Adrenal gland (tissue), 12 donors: ENCODE measurements around the gene BATF3. TPM values are rescaled to one million over a fixed set of nuclear protein-coding genes. Genes with fewer than 3 reads are reported as not detected.

Source experiments
- DNase-seq, 7 donors: peaks; one replicate each; pipeline ENCODE4 v3.0.0-alpha.2; 2019 to 2020
- H3K27ac ChIP-seq, 5 donors: fragments of 200-600 bp; sonication (generic) in 4 of 5; 1 replicate in 3 of 5; 2 replicates in 2 of 5; pipeline versions ENCODE4 v1.5.1 to v1.8.0; 2016 to 2020; ENCODE audit warnings: mild to moderate bottlenecking in 1 of 5
- H3K27me3 ChIP-seq: fragments of 200-600 bp; 2 replicates; pipeline ENCODE4 v1.8.0; 2021
- H3K36me3 ChIP-seq, 2 donors: fragments of 200-600 bp; replicated peaks in 1 of 2; 1 replicate in 1 of 2; 2 replicates in 1 of 2; pipeline versions ENCODE4 v1.5.1 to v1.8.0; 2018 to 2022
- H3K4me1 ChIP-seq, 2 donors: fragments of 200-600 bp; replicated peaks in 1 of 2; 1 replicate in 1 of 2; 2 replicates in 1 of 2; pipeline versions ENCODE4 v1.5.1 to v1.8.0; 2018 to 2021
- H3K4me3 ChIP-seq, 4 donors: fragments of 200-600 bp; sonication (generic) in 3 of 4; one replicate each; pipeline ENCODE4 v1.5.1; 2016 to 2018
- H3K9me3 ChIP-seq, 3 donors: fragments of 200-600 bp; sonication (generic) in 1 of 3; replicated peaks in 1 of 3; 1 replicate in 2 of 3; 2 replicates in 1 of 3; pipeline versions ENCODE4 v1.5.1 to v1.8.0; 2016 to 2021
- POLR2A ChIP-seq, 2 donors: fragments of 450-650 bp; IDR thresholded peaks; one replicate each; pipeline ENCODE4 v1.6.1; 2017; ENCODE audit warnings: antibody characterized with exemption in 2 of 2, mild to moderate bottlenecking in 2 of 2, moderate library complexity in 1 of 2
- WGBS, 4 donors: extraction: QIAGEN DNeasy Blood & Tissue Kit in 2 of 4; methylation state at CpG; one replicate each; pipeline versions ENCODE4 v1.1.5 to v1.1.7; 2013 to 2017; 5-methylcytosine and 5-hydroxymethylcytosine counted together
- intact Hi-C, 2 donors: fragments of 100-400 bp; cut with DNase I; formaldehyde crosslinking; loops; one replicate each; pipeline versions ENCODE4 v1.14.1 to v1.15.0; 2022 to 2023
- polyA plus RNA-seq, 3 donors: library from polyadenylated mRNA; stranded (reverse); fragments of 200-250 nt in 2 of 3; fragments of 350-450 nt in 1 of 3; fragmentation: Illumina TruSeq in 1 of 3; extraction: RNeasy Lipid Tissue Mini Kit (QIAGEN cat#74804) in 1 of 3; gene quantifications; one replicate each; pipeline ENCODE4 v1.2.3, GENCODE V29; 2013 to 2014
- total RNA-seq, 9 donors: library from RNA; depleted of rRNA in 4 of 9; stranded (reverse); fragments of >200 nt in 4 of 9; fragments of 120-200 nt in 1 of 9; fragmentation: NEBNext Ultra II Directional in 1 of 9; extraction: Animal tissue kit (Norgen Biotek cat#: 25700) in 1 of 9; gene quantifications; one replicate each; pipeline versions ENCODE4 v1.1.0 to v1.2.4, GENCODE V29; 2013 to 2023
- TF ChIP-seq, protein P1 (sequence below), 6 experiments: fragments of 450-650 bp in 4 of 6; fragments of 200-600 bp in 2 of 6; sonication (generic) in 1 of 6; IDR thresholded peaks; 1 replicate in 5 of 6; 2 replicates in 1 of 6; pipeline versions ENCODE4 v1.5.1 to v1.8.0; 2016 to 2021; ENCODE audit warnings: antibody characterized with exemption in 6 of 6, mild to moderate bottlenecking in 2 of 6, moderate library complexity in 1 of 6
- donor health status: healthy with polysubstance abuse.
- donor health status: Bipolar disorder and iron deficiency.
- donor health status: DM: yes; HTN: yes; CAD: no.
- donor health status: DM: no; HTN: no; CAD: no.
- donor health status: DM: no; HTN: no; CAD: no.
- donor health status: DM: yes; HTN: yes; CAD: no.

The BATF3 gene
- total and polyA plus RNA-seq, 12 donors, result 0.24 to 7.5 (median 2.8) TPM

DNA sequence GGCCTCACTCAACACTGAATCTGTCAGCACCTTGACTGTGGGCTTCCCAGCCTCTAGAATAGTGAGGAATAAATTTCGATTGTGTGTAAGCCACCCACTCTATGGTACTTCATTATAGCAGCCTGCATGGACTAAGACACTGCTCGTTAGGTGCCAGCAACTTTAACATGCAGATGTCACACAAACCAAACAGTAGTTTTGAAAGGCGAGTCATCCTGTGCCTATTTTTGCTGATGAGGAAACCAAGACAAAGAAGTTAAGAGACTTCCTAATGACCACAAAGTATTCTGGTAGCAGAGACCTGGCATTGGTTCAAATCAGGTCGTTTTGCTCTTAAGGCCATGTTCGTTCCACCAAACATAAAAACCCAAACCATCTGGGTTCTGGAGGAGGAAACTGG is 42.9 kb downstream of the BATF3 start:
- intact Hi-C loops, result no loop called here
- H3K4me3 ChIP-seq, result no peak overlapping the region
- WGBS, 4 donors, result 72 to 79% (median 78%) methylated on average over 5 of the region's 5 CpGs
- DNase-seq, result no peak
- H3K9me3 ChIP-seq, result no peaks in the 10 kb centered on the region
- no peaks in the 10 kb centered on the region for H3K36me3 ChIP-seq
- H3K27ac ChIP-seq, result no peak overlapping the region
- no peaks in the 10 kb centered on the region for H3K4me1 ChIP-seq
- TF ChIP-seq, protein P1, sequence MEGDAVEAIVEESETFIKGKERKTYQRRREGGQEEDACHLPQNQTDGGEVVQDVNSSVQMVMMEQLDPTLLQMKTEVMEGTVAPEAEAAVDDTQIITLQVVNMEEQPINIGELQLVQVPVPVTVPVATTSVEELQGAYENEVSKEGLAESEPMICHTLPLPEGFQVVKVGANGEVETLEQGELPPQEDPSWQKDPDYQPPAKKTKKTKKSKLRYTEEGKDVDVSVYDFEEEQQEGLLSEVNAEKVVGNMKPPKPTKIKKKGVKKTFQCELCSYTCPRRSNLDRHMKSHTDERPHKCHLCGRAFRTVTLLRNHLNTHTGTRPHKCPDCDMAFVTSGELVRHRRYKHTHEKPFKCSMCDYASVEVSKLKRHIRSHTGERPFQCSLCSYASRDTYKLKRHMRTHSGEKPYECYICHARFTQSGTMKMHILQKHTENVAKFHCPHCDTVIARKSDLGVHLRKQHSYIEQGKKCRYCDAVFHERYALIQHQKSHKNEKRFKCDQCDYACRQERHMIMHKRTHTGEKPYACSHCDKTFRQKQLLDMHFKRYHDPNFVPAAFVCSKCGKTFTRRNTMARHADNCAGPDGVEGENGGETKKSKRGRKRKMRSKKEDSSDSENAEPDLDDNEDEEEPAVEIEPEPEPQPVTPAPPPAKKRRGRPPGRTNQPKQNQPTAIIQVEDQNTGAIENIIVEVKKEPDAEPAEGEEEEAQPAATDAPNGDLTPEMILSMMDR (IDR thresholded peaks at IDR 0.05), result no peak
- no peak for TF ChIP-seq POLR2A (IDR thresholded peaks at IDR 0.05)
- H3K27me3 ChIP-seq, result no peaks in the 10 kb centered on the region

DNA sequence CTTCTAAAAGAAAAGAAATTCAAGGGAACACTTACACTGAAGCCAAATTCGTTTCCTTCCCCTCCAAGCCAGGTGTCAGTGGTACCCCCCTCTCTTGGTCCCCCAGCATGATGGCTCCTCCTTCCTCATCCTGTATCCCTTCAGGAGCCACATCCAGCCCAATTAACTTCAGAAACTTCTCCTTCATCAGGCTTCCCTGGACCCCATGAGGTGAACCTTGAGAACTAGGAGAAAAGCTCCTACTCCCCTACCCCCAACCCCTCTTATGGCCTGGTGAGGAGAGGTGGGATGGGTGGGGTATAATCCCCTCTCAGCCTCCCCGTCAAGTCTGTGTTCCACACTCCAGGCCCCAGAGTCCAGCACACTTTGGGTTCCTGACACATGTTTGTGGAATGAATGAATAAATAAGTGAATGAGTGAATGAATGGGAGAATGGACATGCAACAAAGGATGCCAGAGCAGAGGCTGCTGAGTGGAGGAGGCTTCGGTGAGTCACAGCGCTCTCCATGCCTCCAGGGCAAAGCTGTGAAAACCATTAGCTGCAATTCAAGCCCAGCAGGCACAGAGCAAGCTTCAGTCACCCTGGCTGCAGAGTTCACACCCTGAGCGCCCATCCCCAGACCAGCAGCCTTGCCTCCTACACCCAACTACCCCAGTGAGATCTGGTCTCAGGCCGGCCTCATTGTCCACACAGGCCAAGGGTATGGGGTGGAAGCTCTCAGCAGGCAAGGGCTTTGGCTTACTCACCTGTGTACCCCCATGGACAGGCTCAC is 43.8 kb downstream of the BATF3 start:
- intact Hi-C loops, result no loop called here
- TF ChIP-seq POLR2A (IDR thresholded peaks at IDR 0.05), result no peak
- TF ChIP-seq, protein P1 (IDR thresholded peaks at IDR 0.05), result no peak
- H3K9me3 ChIP-seq, result no peaks in the 10 kb centered on the region

DNA sequence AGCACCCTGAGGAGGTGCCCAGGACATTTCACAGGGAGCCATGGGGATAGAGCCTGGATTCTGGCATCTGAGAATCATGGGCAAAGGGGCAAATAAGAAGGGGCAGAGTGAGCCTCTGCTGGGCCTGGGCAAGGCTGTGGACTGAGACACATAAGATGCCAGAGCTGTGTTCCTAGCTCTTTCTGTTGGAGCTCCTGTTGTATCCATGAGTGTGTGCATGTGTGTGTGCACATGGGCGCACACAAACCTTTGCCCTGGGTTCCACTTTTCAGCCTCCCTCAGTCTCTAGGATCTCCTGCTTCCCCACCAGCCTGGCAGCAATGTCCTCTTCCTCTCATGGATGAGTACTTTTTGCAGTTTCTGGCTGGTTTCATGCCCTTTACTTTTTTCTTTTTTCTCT is 47.0 kb downstream of the BATF3 start:
- Histone ChIP-seq H3K9me3 (no peaks in the 10 kb centered on the region), H3K4me3 (no peak overlapping the region), H3K27ac (no peak overlapping the region), H3K36me3 (no peaks in the 10 kb centered on the region), H3K4me1 (no peaks in the 10 kb centered on the region), H3K27me3 (no peaks in the 10 kb centered on the region)
- TF ChIP-seq POLR2A (IDR thresholded peaks at IDR 0.05), result no peak
- TF ChIP-seq, protein P1 (IDR thresholded peaks at IDR 0.05), result no peak
- WGBS, 4 donors, result 75 to 95% (median 83%) methylated on average over 1 of the region's 1 CpG
- intact Hi-C loops, result no loop called here
- no peak for DNase-seq

More for the DNA sequence above, 43.8 kb downstream of the BATF3 start:
- Histone ChIP-seq H3K27me3 (no peaks in the 10 kb centered on the region), H3K4me3 (no peak overlapping the region), H3K27ac (no peak overlapping the region), H3K4me1 (no peaks in the 10 kb centered on the region), H3K36me3 (no peaks in the 10 kb centered on the region)
- DNase-seq, result no peak
- 69 to 77% (median 72%) methylated on average over 5 to 6 of the region's 6 CpGs for WGBS, 4 donors

DNA sequence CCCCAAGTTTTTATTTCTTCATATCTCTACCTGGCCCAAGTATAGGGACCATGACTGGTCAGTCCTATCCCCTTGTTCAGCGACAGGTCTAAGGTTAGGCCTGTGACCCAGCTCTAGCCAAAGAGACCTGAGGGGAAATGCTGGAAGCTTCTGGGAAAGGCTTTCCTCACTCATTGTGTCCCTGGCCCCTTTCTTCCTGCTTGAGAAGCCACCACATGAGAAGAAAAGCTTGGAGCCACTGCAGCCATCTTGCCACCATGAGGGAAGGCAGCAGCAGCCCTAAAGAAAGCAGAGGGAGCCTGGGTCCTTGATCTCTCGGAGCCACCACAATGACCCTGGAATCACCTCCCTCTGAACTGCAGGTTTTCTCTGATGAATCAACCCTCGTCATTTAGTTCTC is 47.7 kb downstream of the BATF3 start:
- H3K4me3 ChIP-seq, result no peak overlapping the region
- no peaks in the 10 kb centered on the region for H3K36me3 ChIP-seq
- no peak for DNase-seq
- no peaks in the 10 kb centered on the region for H3K4me1 ChIP-seq
- TF ChIP-seq, protein P1 (IDR thresholded peaks at IDR 0.05), result no peak
- TF ChIP-seq POLR2A (IDR thresholded peaks at IDR 0.05), result no peak
- H3K9me3 ChIP-seq, result no peaks in the 10 kb centered on the region
- WGBS, 4 donors, result 73 to 96% (median 94%) methylated on average over 3 of the region's 3 CpGs
- intact Hi-C loops, result no loop called here
- H3K27ac ChIP-seq, result peak overlapping the region in 2 of 5 donors; percentile 14 to 49
- H3K27me3 ChIP-seq, result no peaks in the 10 kb centered on the region
